HepG2 (cell line): Measurements from ENCODE around the gene RIN3. TPM values are rescaled to one million over a fixed set of nuclear protein-coding genes. Genes with fewer than 3 reads are reported as not detected.

Experiments used
- ATAC-seq: fragments of 200-7000 bp; cut with Tn5 transposase; 3 replicates; pipeline ENCODE4 v1.9.1; 2020; ENCODE audit warnings: mild to moderate bottlenecking, moderate library complexity
- BruUV-seq: library from RNA; stranded (reverse); fragments of 400-500 nt; replicated peaks from 2 replicates; lab custom pipeline; 2021; lab: Mats Ljungman, UMichigan
- CTCF ChIA-PET: fragments of 300-600 bp; formaldehyde crosslinking; extraction: SDS; loops from one replicate; lab custom pipeline; 2021; ENCODE audit warnings: low total read pairs, inconsistent platforms, low intra/inter-chr PET ratio; lab: Yijun Ruan, JAX
- POLR2A ChIA-PET: fragments of 350-600 bp; sonication (Branson Sonifier 250); formaldehyde crosslinking; loops from one replicate; lab custom pipeline; 2020; ENCODE audit warnings: antibody characterized with exemption, inconsistent platforms; lab: Yijun Ruan, JAX
- DNase-seq: peaks from one replicate; pipeline ENCODE4 v3.0.0-alpha.2; 2015; ENCODE audit warnings: low spot score
- FAIRE-seq: peaks from 3 replicates; lab custom pipeline; 2011; peaks lifted over from hg19 to GRCh38; lab: Jason Lieb, UNC
- H2AFZ ChIP-seq: one replicate; pipeline ENCODE4 v1.6.1; 2011; ENCODE audit warnings: low read length, inconsistent platforms
- H3K27ac ChIP-seq: fragments of 300-600 bp; 3 replicates; pipeline ENCODE4 v1.8.0; 2011; ENCODE audit warnings: mixed run types, mild to moderate bottlenecking, mixed read lengths, low read length, inconsistent platforms; ENCODE audit not compliant: insufficient read depth; ENCODE audit errors: extremely low read length
- H3K27me3 ChIP-seq, 2 experiments: fragments of 200-600 bp in 1 of 2; 2 replicates in 1 of 2; 3 replicates in 1 of 2; pipeline versions ENCODE4 v1.6.0 to v1.8.0; 2011; ENCODE audit warnings: low read length in 2 of 2, mild to moderate bottlenecking in 2 of 2, moderate library complexity in 2 of 2, inconsistent platforms in 1 of 2; ENCODE audit not compliant: insufficient read depth in 2 of 2, control insufficient read depth in 1 of 2
- H3K36me3 ChIP-seq, 2 experiments: fragments of 200-600 bp in 1 of 2; replicated peaks in 1 of 2; 2 replicates in 1 of 2; 3 replicates in 1 of 2; pipeline versions ENCODE4 v1.5.1 to v1.8.0; 2011; ENCODE audit warnings: low read length in 2 of 2, inconsistent platforms in 1 of 2; ENCODE audit not compliant: insufficient read depth in 2 of 2, control insufficient read depth in 1 of 2
- H3K4me1 ChIP-seq: 2 replicates; pipeline ENCODE4 v1.5.1; 2012; ENCODE audit warnings: low read length, inconsistent platforms; ENCODE audit not compliant: insufficient read depth
- H3K4me2 ChIP-seq: 2 replicates; pipeline ENCODE4 v1.6.0; 2011; ENCODE audit warnings: low read depth, low read length, inconsistent platforms
- H3K4me3 ChIP-seq, 3 experiments: fragments of 200-600 bp in 1 of 3; sonication (generic), shearing (Covaris generic) in 1 of 3; replicated peaks in 1 of 3; 2 replicates each; pipeline ENCODE4 v1.5.1; 2011 to 2016; ENCODE audit warnings: low read length in 3 of 3, inconsistent platforms in 2 of 3, low read depth in 2 of 3, mild to moderate bottlenecking in 2 of 3, control low read depth in 1 of 3, mixed read lengths in 1 of 3; ENCODE audit not compliant: insufficient read depth in 1 of 3
- H3K79me2 ChIP-seq: one replicate; pipeline ENCODE4 v1.6.1; 2011; ENCODE audit warnings: low read length, inconsistent platforms; ENCODE audit not compliant: insufficient read depth
- H3K9ac ChIP-seq: 2 replicates; pipeline ENCODE4 v1.6.0; 2011; ENCODE audit warnings: mild to moderate bottlenecking, low read depth, low read length, inconsistent platforms; ENCODE audit not compliant: insufficient read depth
- H3K9me3 ChIP-seq: 2 replicates; pipeline ENCODE4 v1.5.1; 2012; ENCODE audit warnings: mild to moderate bottlenecking, low read length
- H4K20me1 ChIP-seq: 2 replicates; pipeline ENCODE4 v1.6.0; 2011; ENCODE audit warnings: inconsistent platforms, mild to moderate bottlenecking, low read length, moderate library complexity; ENCODE audit not compliant: insufficient read depth
- ARHGAP35 ChIP-seq: sonication (generic); formaldehyde crosslinking; IDR thresholded peaks from 2 replicates; pipeline ENCODE4 v1.9.0; 2022; ENCODE audit warnings: mild to moderate bottlenecking, inconsistent platforms, moderate library complexity, missing genetic modification reagents, borderline replicate concordance
- IKZF1 ChIP-seq: fragments of 450-650 bp; IDR thresholded peaks from 2 replicates; pipeline ENCODE4 v1.7.1; 2016
- JUN ChIP-seq: sonication (generic); formaldehyde crosslinking; IDR thresholded peaks from 2 replicates; pipeline ENCODE4 v1.4.0; 2020; ENCODE audit warnings: mild to moderate bottlenecking, missing genetic modification reagents
- KLF13 ChIP-seq: sonication (generic); formaldehyde crosslinking; IDR thresholded peaks from 2 replicates; pipeline ENCODE4 v1.4.0; 2020; ENCODE audit warnings: mild to moderate bottlenecking, missing genetic modification reagents
- MAFF ChIP-seq: IDR thresholded peaks from 2 replicates; pipeline ENCODE4 v1.6.1; 2011; ENCODE audit warnings: low read depth, low read length, improper control_type of control experiment
- MTERF4 ChIP-seq: sonication (generic); formaldehyde crosslinking; IDR thresholded peaks from 2 replicates; pipeline ENCODE4 v1.8.0; 2023; ENCODE audit warnings: mild to moderate bottlenecking, missing genetic modification reagents
- NR3C1 ChIP-seq: sonication (generic); formaldehyde crosslinking; IDR thresholded peaks from 2 replicates; pipeline ENCODE4 v1.4.0; 2020; ENCODE audit warnings: missing genetic modification reagents
- PRPF4 ChIP-seq: fragments of 200-400 bp; formaldehyde crosslinking; IDR thresholded peaks from 2 replicates; pipeline ENCODE4 v1.6.1; 2016; ENCODE audit warnings: low read length, low read depth; ENCODE audit not compliant: poor library complexity, severe bottlenecking
- SIX1 ChIP-seq: sonication (generic); formaldehyde crosslinking; IDR thresholded peaks from 2 replicates; pipeline ENCODE4 v1.4.0; 2020; ENCODE audit warnings: missing genetic modification reagents, borderline replicate concordance
- TBX2 ChIP-seq: sonication (generic); formaldehyde crosslinking; IDR thresholded peaks from 2 replicates; pipeline ENCODE4 v1.5.0; 2020; ENCODE audit warnings: missing genetic modification reagents, mild to moderate bottlenecking, borderline replicate concordance
- THYN1 ChIP-seq: sonication (generic); formaldehyde crosslinking; IDR thresholded peaks from 2 replicates; pipeline ENCODE4 v1.8.1; 2023; ENCODE audit warnings: low read depth, mild to moderate bottlenecking, moderate library complexity, missing genetic modification reagents, borderline replicate concordance
- TSC22D2 ChIP-seq: sonication (generic); formaldehyde crosslinking; IDR thresholded peaks from 2 replicates; pipeline ENCODE4 v1.5.1; 2020; ENCODE audit warnings: missing genetic modification reagents, mild to moderate bottlenecking, borderline replicate concordance
- ZMYM4 ChIP-seq: sonication (generic); formaldehyde crosslinking; IDR thresholded peaks from 2 replicates; pipeline ENCODE4 v1.8.1; 2023; ENCODE audit warnings: mild to moderate bottlenecking, missing genetic modification reagents
- ZNF616 ChIP-seq: sonication (generic); formaldehyde crosslinking; IDR thresholded peaks from 2 replicates; pipeline ENCODE4 v1.5.0; 2020; ENCODE audit warnings: low read depth, mild to moderate bottlenecking, missing genetic modification reagents
- ZNF674 ChIP-seq: sonication (generic); formaldehyde crosslinking; IDR thresholded peaks from 2 replicates; pipeline ENCODE4 v1.5.0; 2020; ENCODE audit warnings: low read depth, mild to moderate bottlenecking, missing genetic modification reagents
- ZNF710 ChIP-seq: sonication (generic); formaldehyde crosslinking; IDR thresholded peaks from 2 replicates; pipeline ENCODE4 v1.5.0; 2020; ENCODE audit warnings: mild to moderate bottlenecking, missing genetic modification reagents, borderline replicate concordance
- ZNF749 ChIP-seq: sonication (generic); formaldehyde crosslinking; IDR thresholded peaks from 2 replicates; pipeline ENCODE4 v1.8.0; 2022; ENCODE audit warnings: mild to moderate bottlenecking, missing genetic modification reagents, moderate library complexity, borderline replicate concordance
- ZNF768 ChIP-seq: sonication (generic); formaldehyde crosslinking; IDR thresholded peaks from 2 replicates; pipeline ENCODE4 v1.4.0; 2020; ENCODE audit warnings: missing genetic modification reagents
- WGBS: methylation state at CpG from one replicate; pipeline ENCODE4 v1.1.6; 2017; ENCODE audit warnings: low lambda C conversion rate; 5-methylcytosine and 5-hydroxymethylcytosine counted together
- in situ Hi-C: cut with HindIII; loops from 2 replicates; pipeline ENCODE4 v1.10.0; 2017; ENCODE audit warnings: low pct_unique_long_range_greater_than_20kb; ENCODE audit not compliant: extremely low pct_ligation_motif_present
- intact Hi-C: fragments of 100-400 bp; cut with micrococcal nuclease; formaldehyde crosslinking; loops from one replicate; pipeline ENCODE4 v1.10.0; 2022; ENCODE audit not compliant: unreplicated experiment
- polyA plus RNA-seq, 8 experiments: library from polyadenylated mRNA; depleted of rRNA in 3 of 8; stranded (reverse) in 7 of 8; unstranded in 1 of 8; fragments of >200 nt; fragmentation: Illumina TruSeq in 4 of 8; extraction: Trizol in 4 of 8; gene quantifications; 2 replicates each; pipeline versions ENCODE4 v1.2.1 to v1.2.3, GENCODE V29; 2011 to 2016; ENCODE audit warnings: low read depth in 4 of 8, missing spikeins in 1 of 8, mixed read lengths in 1 of 8; ENCODE audit not compliant: insufficient read depth in 1 of 8
- total RNA-seq, 5 experiments: library from RNA; depleted of rRNA; stranded (reverse); fragments of >200 nt; fragmentation: Illumina TruSeq; extraction: Trizol; gene quantifications; 2 replicates each; pipeline ENCODE4 v1.2.3, GENCODE V29; 2016; ENCODE audit warnings: low read depth in 1 of 5

Gene RIN3
- total and polyA plus RNA-seq, 2 of the 13 experiments (the other 11 are each of a cell fraction or from before 2014, with no cell fraction given): 2.3 to 3.6 TPM

GRCh38 chr14:92692822-92693226 lies 179.2 kb downstream of the RIN3 start:
- no peak overlapping the region for H2AFZ ChIP-seq
- no peaks in the 10 kb centered on the region for H3K27me3 ChIP-seq
- peaks cover 10% of the 10 kb centered on the region; the same call in 1 of the 2 replicates for H4K20me1 ChIP-seq
- H3K27ac ChIP-seq: no peak overlapping the region
- intact Hi-C loops (no loop called here), in situ Hi-C loops (no loop called here)
- FAIRE-seq: no peak
- no peak for ATAC-seq
- no peak for DNase-seq
- H3K9ac ChIP-seq: no peak overlapping the region
- ChIA-PET POLR2A (interaction anchor here (1.3 kb wide), 1 partner anchor 56 kb away, joined by 3 read pairs; the partner anchor contains the start of gene LGMN), CTCF (no interaction called here)
- H3K4me3 ChIP-seq: no peak overlapping the region
- no TSS peak for BruUV-seq
- H3K9me3 ChIP-seq: no peaks in the 10 kb centered on the region
- no peaks in the 10 kb centered on the region for H3K36me3 ChIP-seq
- WGBS: no CpG with 5 or more reads among the region's 2 CpGs
- H3K4me1 ChIP-seq: peaks cover 24% of the 10 kb centered on the region
- no peak overlapping the region for H3K4me2 ChIP-seq
- H3K79me2 ChIP-seq: no peaks in the 10 kb centered on the region
- TF ChIP-seq ZNF710 (no peak), TBX2 (CRISPR knock-in tag) (no peak), MAFF (no peak), KLF13 (CRISPR knock-in tag) (no peak), NR3C1 (CRISPR knock-in tag) (no peak), ZNF616 (CRISPR knock-in tag) (no peak), ZNF674 (CRISPR knock-in tag) (no peak), TSC22D2 (no peak), ZNF749 (no peak), MTERF4 (CRISPR knock-in tag) (no peak), ZNF768 (CRISPR knock-in tag) (no peak), ZMYM4 (no peak), PRPF4 (no peak), IKZF1 (no peak), JUN (CRISPR knock-in tag) (no peak), THYN1 (CRISPR knock-in tag) (no peak), ARHGAP35 (CRISPR knock-in tag) (no peak), SIX1 (CRISPR knock-in tag) (no peak)
